ENCODE measurements around the gene SPIC.
"Not testable (repeated sequence)": the region's sequence is repeated elsewhere in the genome, so short reads cannot be mapped to it uniquely, and the experiment has no call there.

Gene SPIC

DNA sequence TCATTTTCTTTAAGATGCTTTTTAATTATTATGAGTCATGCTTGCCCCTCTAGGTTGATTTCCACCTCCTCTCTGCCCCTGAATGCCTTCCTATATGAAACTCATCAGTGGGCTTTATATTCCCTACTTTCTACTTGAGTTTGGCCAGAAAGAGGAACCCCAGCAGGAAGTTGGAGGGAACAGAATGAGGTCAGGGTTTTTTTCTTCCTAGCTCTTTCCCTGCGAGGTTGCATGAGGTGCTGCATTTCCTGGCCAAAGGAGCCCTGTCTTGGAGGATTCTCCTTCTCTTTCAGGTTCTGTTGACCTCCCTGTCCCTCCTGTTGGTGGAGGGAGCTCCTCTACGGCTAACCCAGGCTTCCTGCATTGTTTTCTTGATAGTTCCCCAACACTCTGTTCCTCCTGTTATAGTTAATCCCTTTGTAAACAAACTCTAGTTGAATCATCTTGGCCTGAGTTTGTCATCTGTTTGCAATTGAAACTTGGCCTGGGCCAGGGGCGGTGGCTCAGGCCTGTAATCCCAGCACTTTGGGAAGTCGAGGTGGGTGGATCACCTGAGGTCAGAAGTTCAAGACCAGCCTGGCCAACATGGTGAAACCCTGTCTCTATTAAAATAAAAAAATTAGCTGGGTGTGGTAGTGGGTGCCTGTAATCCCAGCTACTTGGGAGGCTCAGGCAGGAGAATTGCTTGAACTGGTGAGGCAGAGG lies 15.3 kb upstream of the SPIC start:
- H3K4me3 ChIP-seq (replicated peaks; ENCODE audit: low read depth, low read length): no peak overlapping the region
- TF ChIP-seq, protein P1, sequence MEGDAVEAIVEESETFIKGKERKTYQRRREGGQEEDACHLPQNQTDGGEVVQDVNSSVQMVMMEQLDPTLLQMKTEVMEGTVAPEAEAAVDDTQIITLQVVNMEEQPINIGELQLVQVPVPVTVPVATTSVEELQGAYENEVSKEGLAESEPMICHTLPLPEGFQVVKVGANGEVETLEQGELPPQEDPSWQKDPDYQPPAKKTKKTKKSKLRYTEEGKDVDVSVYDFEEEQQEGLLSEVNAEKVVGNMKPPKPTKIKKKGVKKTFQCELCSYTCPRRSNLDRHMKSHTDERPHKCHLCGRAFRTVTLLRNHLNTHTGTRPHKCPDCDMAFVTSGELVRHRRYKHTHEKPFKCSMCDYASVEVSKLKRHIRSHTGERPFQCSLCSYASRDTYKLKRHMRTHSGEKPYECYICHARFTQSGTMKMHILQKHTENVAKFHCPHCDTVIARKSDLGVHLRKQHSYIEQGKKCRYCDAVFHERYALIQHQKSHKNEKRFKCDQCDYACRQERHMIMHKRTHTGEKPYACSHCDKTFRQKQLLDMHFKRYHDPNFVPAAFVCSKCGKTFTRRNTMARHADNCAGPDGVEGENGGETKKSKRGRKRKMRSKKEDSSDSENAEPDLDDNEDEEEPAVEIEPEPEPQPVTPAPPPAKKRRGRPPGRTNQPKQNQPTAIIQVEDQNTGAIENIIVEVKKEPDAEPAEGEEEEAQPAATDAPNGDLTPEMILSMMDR (IDR thresholded peaks at IDR 0.05; ENCODE audit: low read length, missing control alignments): no peak
- DNase-seq (ENCODE audit: low read depth): no peak

DNA sequence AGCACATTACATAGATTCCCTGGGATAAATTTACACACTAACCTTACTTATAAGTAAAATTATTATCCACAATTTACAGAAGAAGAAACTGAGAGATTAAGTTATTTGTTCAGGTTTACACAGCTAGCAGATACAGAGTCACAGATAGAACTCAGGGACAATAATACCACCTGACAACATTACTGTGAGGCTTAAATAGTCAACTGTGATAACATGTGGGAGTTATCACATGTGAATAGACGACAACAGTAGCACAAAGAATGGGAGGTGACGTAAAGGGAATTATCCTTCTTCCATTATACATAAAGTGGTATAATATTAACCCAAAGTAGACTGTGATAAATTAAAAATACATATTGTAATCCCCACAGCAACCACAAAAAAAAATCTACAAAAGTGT lies 6.2 kb upstream of the SPIC start:
- DNase-seq (ENCODE audit: low read depth): no peak
- TF ChIP-seq, protein P1 (IDR thresholded peaks at IDR 0.05; ENCODE audit: low read length, missing control alignments): no peak
- H3K4me3 ChIP-seq (replicated peaks; ENCODE audit: low read depth, low read length): no peak overlapping the region

DNA sequence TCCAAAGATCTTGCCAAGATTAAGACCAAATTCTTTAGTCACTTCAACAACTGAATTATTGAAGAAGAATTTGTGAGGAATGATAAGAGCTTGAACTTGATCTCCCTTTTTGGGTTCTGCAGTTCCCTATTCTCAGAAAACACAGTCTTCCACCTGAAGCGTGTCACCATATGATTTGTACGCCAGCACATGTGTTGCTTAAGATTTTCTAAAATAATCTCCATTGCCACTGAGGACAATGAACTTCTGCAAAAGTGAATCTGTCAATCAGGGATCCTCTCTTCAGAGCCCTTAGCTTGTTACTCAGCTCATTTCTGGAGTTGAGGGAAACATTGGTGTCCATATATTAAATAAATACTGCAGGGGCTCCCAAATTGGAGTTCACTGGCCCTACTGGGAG lies 4.2 kb upstream of the SPIC start:
- TF ChIP-seq, protein P1 (IDR thresholded peaks at IDR 0.05; ENCODE audit: low read length, missing control alignments): no peak
- H3K4me3 ChIP-seq (replicated peaks; ENCODE audit: low read depth, low read length): no peak overlapping the region
- DNase-seq (ENCODE audit: low read depth): no peak

DNA sequence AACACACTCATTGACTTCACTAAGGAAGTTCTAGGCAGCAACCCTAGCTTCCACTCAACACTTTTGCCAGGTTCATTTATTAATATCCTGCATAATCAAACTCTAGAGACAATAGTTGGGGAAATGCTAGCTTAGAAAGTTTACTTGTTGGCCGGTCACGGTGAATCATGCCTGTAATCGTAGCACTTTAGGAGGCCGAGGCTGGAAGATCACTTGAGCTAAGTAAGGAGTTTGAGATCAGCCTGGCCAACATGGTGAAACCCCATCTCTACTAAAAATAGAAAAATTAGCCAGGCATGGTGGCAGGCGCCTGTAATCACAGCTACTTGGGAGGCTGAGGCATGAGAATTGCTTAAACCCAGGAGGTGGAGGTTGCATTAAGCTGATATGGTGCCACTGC lies 3.3 kb upstream of the SPIC start:
- H3K4me3 ChIP-seq (replicated peaks; ENCODE audit: low read depth, low read length); DNase-seq (ENCODE audit: low read depth): not testable (repeated sequence)

DNA sequence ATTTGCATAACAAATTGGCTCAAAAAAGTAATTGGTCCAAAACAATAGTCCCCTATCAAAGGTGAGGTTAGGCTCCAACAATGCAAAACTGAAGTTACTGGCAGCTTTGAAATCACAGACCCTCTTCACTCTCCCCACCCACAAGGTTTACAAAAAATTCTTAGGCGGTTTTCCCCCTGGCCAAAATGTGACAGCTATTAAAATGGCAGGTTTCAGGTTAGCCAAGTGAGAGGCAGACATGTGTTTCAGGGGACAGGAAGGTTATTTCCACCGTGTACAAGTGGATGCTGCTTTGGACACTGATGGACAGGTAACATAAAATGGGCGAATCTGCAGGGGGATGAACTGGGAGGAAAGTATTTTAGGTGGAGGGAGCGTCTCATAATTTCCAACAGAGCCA lies 888 bp upstream of the SPIC start:
- H3K4me3 ChIP-seq (replicated peaks; ENCODE audit: low read depth, low read length): no peak overlapping the region
- DNase-seq (ENCODE audit: low read depth): no peak
- TF ChIP-seq, protein P1 (IDR thresholded peaks at IDR 0.05; ENCODE audit: low read length, missing control alignments): no peak

DNA sequence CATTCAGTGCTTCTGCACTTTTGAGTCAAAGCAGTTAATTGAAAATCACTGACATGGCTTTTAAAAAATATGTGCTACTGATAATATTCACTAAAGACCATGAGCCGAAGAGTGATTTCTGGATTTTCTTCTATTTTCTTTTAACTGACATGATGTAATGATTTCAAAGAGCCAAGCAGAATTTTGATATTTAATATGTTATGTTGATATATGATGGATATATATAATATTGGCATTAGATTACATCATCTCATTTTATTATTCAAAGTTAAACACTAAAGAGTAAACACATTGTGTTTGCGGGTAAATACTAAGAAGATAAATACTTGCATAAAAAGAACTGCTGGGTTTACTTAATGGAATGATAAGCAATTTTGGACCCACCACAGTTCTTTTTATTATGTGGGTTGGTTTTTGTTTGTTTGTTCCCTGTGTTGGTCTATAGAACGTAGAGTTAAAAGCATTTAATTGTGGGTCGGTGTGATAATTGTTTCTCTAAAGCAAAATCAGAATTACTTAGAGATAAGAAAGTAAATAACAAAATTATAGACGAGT lies 692 bp downstream of the SPIC start:
- H3K4me3 ChIP-seq (replicated peaks; ENCODE audit: low read depth, low read length): no peak overlapping the region
- DNase-seq (ENCODE audit: low read depth): no peak
- TF ChIP-seq, protein P1 (IDR thresholded peaks at IDR 0.05; ENCODE audit: low read length, missing control alignments): no peak

DNA sequence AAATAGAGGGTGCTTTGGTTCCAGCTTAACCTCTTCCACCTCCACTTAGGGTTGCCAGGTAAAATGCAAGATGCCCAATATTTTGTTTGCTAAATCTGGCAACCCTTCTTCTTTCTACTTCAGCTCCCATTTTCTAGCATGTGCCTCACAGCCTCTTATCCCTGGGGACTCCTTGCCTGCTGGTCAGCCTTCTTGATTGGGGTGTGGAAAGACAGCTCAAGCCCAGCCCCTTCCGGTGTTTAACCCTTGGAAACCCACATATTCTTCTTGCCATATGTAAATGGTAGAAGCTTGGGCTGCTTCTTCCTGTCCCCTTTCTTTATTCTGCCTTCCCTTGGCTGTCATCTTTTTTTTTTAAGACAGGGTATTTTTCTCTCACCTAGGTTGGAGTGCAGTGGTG lies 5.7 kb downstream of the SPIC start:
- DNase-seq (ENCODE audit: low read depth): no peak
- no peak overlapping the region for H3K4me3 ChIP-seq (replicated peaks; ENCODE audit: low read depth, low read length)
- TF ChIP-seq, protein P1 (IDR thresholded peaks at IDR 0.05; ENCODE audit: low read length, missing control alignments): no peak
